MM.1S (cell line): ENCODE results near the gene KCTD18.

Experiments
- DNase-seq: peaks from one replicate; pipeline ENCODE4 v3.0.0-alpha.2; 2015
- H2AFZ ChIP-seq: fragments of 300-600 bp; sonication (generic); 2 replicates; pipeline ENCODE4 v1.6.0; 2016; ENCODE audit warnings: antibody characterized with exemption, low read length
- H3F3A ChIP-seq: fragments of 300-600 bp; sonication (generic); 2 replicates; pipeline ENCODE4 v1.6.1; 2016; ENCODE audit warnings: mild to moderate bottlenecking, antibody characterized with exemption, low read length, moderate library complexity, mixed read lengths; ENCODE audit not compliant: insufficient read depth
- H3K27ac ChIP-seq: fragments of 300-600 bp; sonication (generic); 2 replicates; pipeline ENCODE4 v1.5.1; 2016; ENCODE audit warnings: mild to moderate bottlenecking, low read length
- H3K27me3 ChIP-seq: fragments of 300-600 bp; sonication (generic); replicated peaks from 2 replicates; pipeline ENCODE4 v1.6.0; 2016; ENCODE audit warnings: low read length; ENCODE audit not compliant: insufficient read depth
- H3K36me3 ChIP-seq: fragments of 300-600 bp; sonication (generic); replicated peaks from 2 replicates; pipeline ENCODE4 v1.6.1; 2016; ENCODE audit warnings: mild to moderate bottlenecking, low read length, mixed read lengths; ENCODE audit not compliant: insufficient read depth
- H3K4me1 ChIP-seq: fragments of 300-600 bp; sonication (generic); 2 replicates; pipeline ENCODE4 v1.6.1; 2016; ENCODE audit warnings: low read length, mixed read lengths
- H3K4me2 ChIP-seq: fragments of 300-600 bp; sonication (generic); 2 replicates; pipeline ENCODE4 v1.6.0; 2016; ENCODE audit warnings: low read depth, low read length
- H3K4me3 ChIP-seq: fragments of 300-600 bp; sonication (generic); 2 replicates; pipeline ENCODE4 v1.5.1; 2016; ENCODE audit warnings: low read length, mixed read lengths
- H3K79me2 ChIP-seq: fragments of 300-600 bp; sonication (generic); 2 replicates; pipeline ENCODE4 v1.6.1; 2016; ENCODE audit warnings: mixed run types, low read length, mixed read lengths
- H3K9ac ChIP-seq: fragments of 300-600 bp; sonication (generic); 2 replicates; pipeline ENCODE4 v1.6.1; 2016; ENCODE audit warnings: low read length, mixed read lengths
- H3K9me2 ChIP-seq: fragments of 300-600 bp; sonication (generic); replicated peaks from 2 replicates; pipeline ENCODE4 v1.6.1; 2016; ENCODE audit warnings: mild to moderate bottlenecking, low read length, mixed read lengths; ENCODE audit not compliant: insufficient read depth
- H3K9me3 ChIP-seq: fragments of 300-600 bp; sonication (generic); replicated peaks from 2 replicates; pipeline ENCODE4 v1.6.1; 2016; ENCODE audit warnings: mild to moderate bottlenecking, low read length, mixed read lengths; ENCODE audit not compliant: insufficient read depth
- H4K20me1 ChIP-seq: fragments of 300-600 bp; sonication (generic); 2 replicates; pipeline ENCODE4 v1.6.1; 2016; ENCODE audit warnings: mild to moderate bottlenecking, low read length, moderate library complexity, mixed read lengths; ENCODE audit not compliant: insufficient read depth
- EZH2 ChIP-seq: fragments of 300-600 bp; sonication (generic); optimal IDR thresholded peaks from 2 replicates; pipeline ENCODE3; 2017; ENCODE audit warnings: low read depth, mild to moderate bottlenecking, antibody characterized with exemption, low read length, mixed read lengths
- EZH2phosphoT487 ChIP-seq: fragments of 300-600 bp; sonication (generic); IDR thresholded peaks from 2 replicates; pipeline ENCODE4 v1.6.1; 2018; ENCODE audit warnings: antibody characterized with exemption, low read length
- TF ChIP-seq, protein P1 (sequence below): fragments of 300-600 bp; sonication (generic); IDR thresholded peaks from 2 replicates; pipeline ENCODE4 v1.5.1; 2016; ENCODE audit warnings: antibody characterized with exemption, low read length, mixed read lengths

KCTD18 gene

DNA sequence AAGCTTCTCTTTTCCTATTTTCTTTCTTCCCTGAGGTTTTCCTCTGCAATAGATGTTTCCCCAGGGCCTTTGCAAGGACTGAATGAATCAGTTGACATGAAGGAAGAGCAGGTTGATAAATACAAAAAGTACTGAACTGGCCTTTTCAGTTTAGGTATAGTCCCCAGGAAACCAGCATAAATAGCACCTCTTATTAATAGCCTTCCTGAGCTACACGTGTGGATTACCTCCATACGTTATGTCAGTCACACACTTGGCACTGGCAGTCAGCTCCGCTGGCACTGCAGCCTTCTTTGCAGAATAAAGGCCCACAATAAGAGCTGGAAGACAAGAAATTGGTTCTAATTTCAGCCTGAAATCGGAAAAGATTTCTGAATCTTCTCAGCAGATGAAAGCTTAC is 60.7 kb downstream of the KCTD18 start:
- Histone ChIP-seq H3K4me2 (peak overlapping the region; percentile 71), H3K4me3 (peak overlapping the region; percentile 19; the same call in 1 of the 2 replicates), H3F3A (peaks cover 20% of the 10 kb centered on the region), H3K9me3 (no peaks in the 10 kb centered on the region), H3K27ac (peak overlapping the region; percentile 94), H2AFZ (no peak overlapping the region), H3K9ac (peak overlapping the region; percentile 56), H3K27me3 (no peaks in the 10 kb centered on the region), H3K9me2 (no peaks in the 10 kb centered on the region), H3K36me3 (no peaks in the 10 kb centered on the region), H3K4me1 (peaks cover 63% of the 10 kb centered on the region), H3K79me2 (peaks cover 6% of the 10 kb centered on the region; the same call in 1 of the 2 replicates), H4K20me1 (no peaks in the 10 kb centered on the region)
- no peak for TF ChIP-seq EZH2phosphoT487
- TF ChIP-seq EZH2, result no peak
- TF ChIP-seq, protein P1, sequence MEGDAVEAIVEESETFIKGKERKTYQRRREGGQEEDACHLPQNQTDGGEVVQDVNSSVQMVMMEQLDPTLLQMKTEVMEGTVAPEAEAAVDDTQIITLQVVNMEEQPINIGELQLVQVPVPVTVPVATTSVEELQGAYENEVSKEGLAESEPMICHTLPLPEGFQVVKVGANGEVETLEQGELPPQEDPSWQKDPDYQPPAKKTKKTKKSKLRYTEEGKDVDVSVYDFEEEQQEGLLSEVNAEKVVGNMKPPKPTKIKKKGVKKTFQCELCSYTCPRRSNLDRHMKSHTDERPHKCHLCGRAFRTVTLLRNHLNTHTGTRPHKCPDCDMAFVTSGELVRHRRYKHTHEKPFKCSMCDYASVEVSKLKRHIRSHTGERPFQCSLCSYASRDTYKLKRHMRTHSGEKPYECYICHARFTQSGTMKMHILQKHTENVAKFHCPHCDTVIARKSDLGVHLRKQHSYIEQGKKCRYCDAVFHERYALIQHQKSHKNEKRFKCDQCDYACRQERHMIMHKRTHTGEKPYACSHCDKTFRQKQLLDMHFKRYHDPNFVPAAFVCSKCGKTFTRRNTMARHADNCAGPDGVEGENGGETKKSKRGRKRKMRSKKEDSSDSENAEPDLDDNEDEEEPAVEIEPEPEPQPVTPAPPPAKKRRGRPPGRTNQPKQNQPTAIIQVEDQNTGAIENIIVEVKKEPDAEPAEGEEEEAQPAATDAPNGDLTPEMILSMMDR, result no peak
- peak; percentile 90 for DNase-seq

DNA sequence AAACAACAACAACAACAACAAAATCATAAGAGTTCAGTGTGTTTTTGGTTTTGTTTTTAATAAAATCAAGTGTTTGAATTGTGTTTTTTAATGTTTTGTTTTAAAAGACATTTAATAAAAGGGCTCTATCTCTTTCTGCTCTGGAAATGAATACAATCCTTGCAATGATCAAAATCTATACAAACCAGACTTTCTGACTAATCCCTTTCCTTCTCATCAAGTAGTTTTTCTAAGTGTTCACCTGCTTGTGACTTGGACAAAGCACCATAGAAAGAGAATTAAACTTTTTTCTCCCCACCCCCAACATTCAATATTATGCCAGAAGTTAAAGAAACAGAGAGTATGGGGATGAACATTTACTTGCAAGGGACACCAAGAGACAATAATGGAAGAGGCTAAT is 61.4 kb downstream of the KCTD18 start:
- no peak for DNase-seq
- H3F3A ChIP-seq, result peaks cover 20% of the 10 kb centered on the region
- H3K79me2 ChIP-seq, result peaks cover 6% of the 10 kb centered on the region; the same call in 1 of the 2 replicates
- no peaks in the 10 kb centered on the region for H3K36me3 ChIP-seq
- no peaks in the 10 kb centered on the region for H3K27me3 ChIP-seq
- peaks cover 57% of the 10 kb centered on the region for H3K4me1 ChIP-seq
- peak overlapping the region; percentile 56 for H3K9ac ChIP-seq
- no peaks in the 10 kb centered on the region for H4K20me1 ChIP-seq
- H2AFZ ChIP-seq, result no peak overlapping the region
- peak overlapping the region; percentile 71 for H3K4me2 ChIP-seq
- H3K9me3 ChIP-seq, result no peaks in the 10 kb centered on the region
- H3K4me3 ChIP-seq, result peak overlapping the region; percentile 19; the same call in 1 of the 2 replicates
- H3K27ac ChIP-seq, result peak overlapping the region; percentile 94
- H3K9me2 ChIP-seq, result no peaks in the 10 kb centered on the region
- TF ChIP-seq, protein P1, result no peak
- TF ChIP-seq EZH2, result no peak
- TF ChIP-seq EZH2phosphoT487, result no peak

DNA sequence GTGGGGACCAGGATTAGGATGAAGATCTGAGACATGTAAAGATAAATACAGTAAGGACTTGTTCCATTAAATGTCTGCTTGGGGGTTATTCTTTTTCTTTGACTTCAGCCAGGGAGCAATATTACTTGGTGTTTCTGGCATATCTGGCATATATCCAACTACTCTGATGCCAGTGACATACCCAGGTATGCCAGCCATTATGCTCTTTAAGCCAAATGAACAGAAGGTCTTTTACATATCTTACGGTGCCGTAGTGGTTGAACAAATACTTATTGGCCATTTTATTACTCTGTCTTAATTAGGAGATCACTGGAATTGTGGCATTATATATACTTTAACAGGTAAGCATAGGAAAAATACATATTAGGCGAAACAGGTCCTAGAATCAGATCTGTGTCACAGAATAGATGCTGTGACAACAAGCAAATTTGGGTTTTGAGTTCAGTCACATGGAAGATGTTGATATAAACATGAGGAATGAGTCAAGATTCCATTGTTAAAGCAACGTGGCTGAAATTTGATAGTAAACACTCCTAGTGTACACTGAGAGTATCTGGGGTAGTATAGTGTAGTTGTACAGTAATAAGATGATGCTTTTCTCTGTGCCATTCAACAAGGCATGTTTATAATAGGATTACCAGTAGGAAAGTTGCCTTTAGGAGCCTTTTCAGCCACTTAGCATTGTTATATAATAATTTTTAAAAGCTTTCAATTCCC is 62.6 kb downstream of the KCTD18 start:
- H3K27me3 ChIP-seq, result no peaks in the 10 kb centered on the region
- peaks cover 6% of the 10 kb centered on the region; the same call in 1 of the 2 replicates for H3K79me2 ChIP-seq
- no peak overlapping the region for H2AFZ ChIP-seq
- H3K4me2 ChIP-seq, result no peak overlapping the region
- H4K20me1 ChIP-seq, result no peaks in the 10 kb centered on the region
- DNase-seq, result no peak
- H3K36me3 ChIP-seq, result no peaks in the 10 kb centered on the region
- H3K4me1 ChIP-seq, result peaks cover 57% of the 10 kb centered on the region
- no peak overlapping the region for H3K9ac ChIP-seq
- H3K9me3 ChIP-seq, result no peaks in the 10 kb centered on the region
- H3K9me2 ChIP-seq, result no peaks in the 10 kb centered on the region
- no peak overlapping the region for H3K4me3 ChIP-seq
- TF ChIP-seq, protein P1, result no peak
- no peak for TF ChIP-seq EZH2
- no peak for TF ChIP-seq EZH2phosphoT487
- H3K27ac ChIP-seq, result peak overlapping the region; percentile 18; the same call in 1 of the 2 replicates
- H3F3A ChIP-seq, result peaks cover 20% of the 10 kb centered on the region
